WI38 (cell line): ENCODE results near the gene RHOT1.
"Not testable (repeated sequence)": the region's sequence is repeated elsewhere in the genome, so short reads cannot be mapped to it uniquely, and the experiment has no call there.

Experiments
- H3K4me3 ChIP-seq: 2 replicates; pipeline ENCODE4 v1.5.1; 2011; ENCODE audit warnings: low read depth, mild to moderate bottlenecking, control low read depth, low read length
- TF ChIP-seq, protein P1 (sequence below): IDR thresholded peaks from 2 replicates; pipeline ENCODE4 v1.5.1; 2012; ENCODE audit warnings: low read depth, mild to moderate bottlenecking, control low read depth, low read length

Gene RHOT1

DNA sequence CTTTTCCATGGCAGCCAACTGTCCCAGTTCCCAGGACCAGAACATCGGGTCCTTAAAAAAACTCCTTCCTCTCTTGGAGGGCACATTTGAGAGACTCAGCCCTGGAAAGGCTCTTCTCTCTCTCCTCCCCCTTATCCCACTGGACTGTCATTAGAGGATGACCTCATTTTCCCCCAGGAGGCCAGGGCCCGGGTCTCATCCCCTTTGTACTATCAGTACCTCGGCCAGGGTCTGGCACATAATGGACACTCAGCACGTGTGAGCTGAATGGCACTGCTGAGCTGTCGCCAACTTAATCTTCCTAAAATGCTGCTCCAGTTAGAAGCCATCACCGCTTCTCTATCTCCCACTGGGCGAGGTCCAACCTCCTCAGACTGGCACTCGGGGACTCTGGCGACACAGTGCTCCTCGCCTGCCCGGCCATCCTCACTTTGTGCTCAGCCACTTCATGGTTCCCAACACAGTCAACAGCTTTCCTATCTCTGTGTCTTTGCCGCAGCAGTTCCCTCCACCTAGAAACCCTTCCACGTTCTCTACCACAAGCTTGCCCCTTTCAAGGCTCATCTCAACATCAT is 119.7 kb downstream of the RHOT1 start:
- H3K4me3 ChIP-seq, result no peak overlapping the region
- TF ChIP-seq, protein P1, sequence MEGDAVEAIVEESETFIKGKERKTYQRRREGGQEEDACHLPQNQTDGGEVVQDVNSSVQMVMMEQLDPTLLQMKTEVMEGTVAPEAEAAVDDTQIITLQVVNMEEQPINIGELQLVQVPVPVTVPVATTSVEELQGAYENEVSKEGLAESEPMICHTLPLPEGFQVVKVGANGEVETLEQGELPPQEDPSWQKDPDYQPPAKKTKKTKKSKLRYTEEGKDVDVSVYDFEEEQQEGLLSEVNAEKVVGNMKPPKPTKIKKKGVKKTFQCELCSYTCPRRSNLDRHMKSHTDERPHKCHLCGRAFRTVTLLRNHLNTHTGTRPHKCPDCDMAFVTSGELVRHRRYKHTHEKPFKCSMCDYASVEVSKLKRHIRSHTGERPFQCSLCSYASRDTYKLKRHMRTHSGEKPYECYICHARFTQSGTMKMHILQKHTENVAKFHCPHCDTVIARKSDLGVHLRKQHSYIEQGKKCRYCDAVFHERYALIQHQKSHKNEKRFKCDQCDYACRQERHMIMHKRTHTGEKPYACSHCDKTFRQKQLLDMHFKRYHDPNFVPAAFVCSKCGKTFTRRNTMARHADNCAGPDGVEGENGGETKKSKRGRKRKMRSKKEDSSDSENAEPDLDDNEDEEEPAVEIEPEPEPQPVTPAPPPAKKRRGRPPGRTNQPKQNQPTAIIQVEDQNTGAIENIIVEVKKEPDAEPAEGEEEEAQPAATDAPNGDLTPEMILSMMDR, result no peak

DNA sequence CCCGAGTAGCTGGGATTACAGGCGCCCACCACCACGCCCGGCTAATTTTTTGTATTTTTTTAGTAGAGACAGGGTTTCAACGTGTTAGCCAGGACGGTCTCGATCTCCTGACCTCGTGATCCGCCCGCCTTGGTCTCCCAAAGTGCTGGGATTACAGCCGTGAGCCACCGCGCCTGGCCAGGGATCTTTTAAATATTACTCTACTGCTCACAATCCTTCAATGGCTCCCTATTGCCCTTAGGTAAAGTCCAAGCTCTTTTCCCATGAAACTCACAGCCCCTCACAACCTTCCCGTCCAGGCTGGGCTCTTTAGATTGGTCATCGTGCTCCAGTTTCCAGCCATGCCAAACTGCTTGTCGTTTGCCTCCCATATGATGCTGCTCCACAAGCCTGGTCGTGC is 121.2 kb downstream of the RHOT1 start:
- H3K4me3 ChIP-seq, result not testable (repeated sequence)

DNA sequence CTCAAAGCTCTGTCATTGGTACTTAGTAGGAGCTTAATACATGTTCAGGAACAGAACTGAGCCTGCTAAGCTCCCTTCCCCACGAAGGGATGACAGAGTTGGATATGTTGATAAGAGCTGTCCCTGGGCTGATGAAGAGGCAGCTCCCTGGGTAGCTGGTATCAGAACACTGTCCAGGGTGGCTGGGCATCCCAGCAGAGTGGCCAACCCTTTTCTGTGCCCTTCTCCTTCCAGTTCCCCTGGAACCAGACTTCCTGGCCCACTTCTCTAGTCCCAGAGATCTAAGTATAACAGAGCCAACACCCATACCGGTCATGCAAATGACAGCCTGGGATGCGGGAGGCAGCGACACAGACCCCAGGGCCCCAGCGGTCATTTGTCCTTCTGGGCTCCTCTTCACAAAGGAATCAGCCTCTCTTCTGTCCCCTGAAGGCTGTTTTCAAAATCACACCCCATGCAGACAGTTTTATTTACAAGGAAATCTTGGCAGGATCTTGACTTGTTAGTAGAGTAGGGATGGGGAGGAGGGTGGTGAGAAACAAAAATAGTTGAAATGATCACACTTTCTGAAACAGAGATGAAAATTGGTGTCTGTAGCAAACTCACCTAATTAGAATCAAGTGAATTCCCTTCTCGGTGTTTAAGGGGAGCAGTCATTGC is 122.0 kb downstream of the RHOT1 start:
- TF ChIP-seq, protein P1, result peak; percentile 23; the same call in 1 of the 2 replicates
- H3K4me3 ChIP-seq, result no peak overlapping the region

DNA sequence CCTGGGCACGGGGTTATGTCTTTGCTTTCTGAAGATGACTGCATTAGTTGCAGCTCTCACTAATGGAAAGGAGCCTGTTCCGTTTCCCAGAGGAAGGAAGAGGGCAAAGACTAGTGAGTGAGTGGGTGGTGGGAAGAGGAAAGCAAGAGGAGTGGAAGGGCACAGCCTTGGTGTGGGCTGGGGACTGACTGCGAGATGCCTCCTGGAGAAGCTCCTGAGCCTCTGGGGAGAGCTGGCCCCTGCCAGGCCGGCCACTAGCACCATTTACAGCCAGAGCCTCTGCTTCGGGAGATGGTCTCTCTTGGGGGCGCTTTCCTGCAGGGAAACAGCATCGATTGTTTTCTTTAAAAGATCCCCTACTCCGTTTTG is 122.5 kb downstream of the RHOT1 start:
- H3K4me3 ChIP-seq, result no peak overlapping the region
- TF ChIP-seq, protein P1, result no peak

DNA sequence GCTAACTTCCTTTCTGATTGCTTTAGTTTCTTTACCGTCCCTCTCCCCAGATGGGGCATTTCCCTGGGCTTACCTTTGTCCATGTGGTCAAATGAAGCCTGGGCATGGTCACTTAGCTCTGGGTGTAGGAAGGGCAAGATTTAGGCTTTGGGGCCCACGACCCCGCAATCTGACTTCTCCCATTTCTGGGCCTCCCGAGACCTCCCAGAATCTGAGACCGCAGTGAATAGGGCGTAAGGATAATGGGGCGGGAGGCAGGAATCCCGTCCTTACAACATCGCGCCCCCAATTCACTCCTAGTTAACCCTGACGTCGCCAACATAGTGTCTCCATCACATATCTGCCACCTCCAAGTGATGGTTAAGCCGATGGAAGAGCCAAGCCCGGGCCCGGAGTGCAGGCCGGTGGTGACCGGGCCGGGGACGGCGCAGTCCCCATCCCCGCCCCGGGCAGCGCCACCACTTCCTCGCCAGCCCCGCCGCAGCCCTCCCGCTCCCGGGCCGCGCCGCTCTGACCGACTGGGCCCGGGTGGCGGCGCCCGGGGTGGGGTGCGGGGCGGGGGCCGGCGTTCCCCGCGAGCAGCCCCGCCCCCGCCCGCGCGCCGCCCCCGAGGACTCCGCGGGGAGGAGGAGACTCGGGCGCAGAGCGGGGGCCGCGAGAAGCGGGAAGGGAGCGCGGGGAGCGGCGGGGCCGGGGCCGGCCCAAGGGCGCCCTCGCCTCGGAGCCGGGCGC is 123.1 kb downstream of the RHOT1 start, which contains the start of gene RHBDL3:
Gene RHBDL3 (plus strand): TSS at position 641 of the 732 bp plus-strand sequence. CDS start 358 bp downstream, outside the sequence.
- H3K4me3 ChIP-seq, result peak within 1 kb of the TSS; percentile 52
- TF ChIP-seq, protein P1, result no peak

DNA sequence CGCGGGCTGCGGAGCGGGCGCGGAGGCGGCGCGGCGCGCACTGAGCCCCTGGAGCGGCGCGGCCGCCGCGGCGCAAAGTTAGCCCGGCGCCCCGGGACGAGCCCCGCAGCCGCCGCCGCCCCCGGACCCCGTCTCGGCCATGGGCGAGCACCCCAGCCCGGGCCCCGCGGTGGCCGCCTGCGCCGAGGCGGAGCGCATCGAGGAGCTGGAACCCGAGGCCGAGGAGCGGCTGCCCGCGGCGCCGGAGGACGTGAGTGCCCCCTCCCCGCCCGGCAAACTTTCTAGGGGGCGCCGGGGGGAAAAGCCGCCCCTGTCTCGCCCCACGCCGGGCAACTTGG is 123.7 kb downstream of the RHOT1 start:
- H3K4me3 ChIP-seq, result peak overlapping the region; percentile 52
- TF ChIP-seq, protein P1, result no peak

DNA sequence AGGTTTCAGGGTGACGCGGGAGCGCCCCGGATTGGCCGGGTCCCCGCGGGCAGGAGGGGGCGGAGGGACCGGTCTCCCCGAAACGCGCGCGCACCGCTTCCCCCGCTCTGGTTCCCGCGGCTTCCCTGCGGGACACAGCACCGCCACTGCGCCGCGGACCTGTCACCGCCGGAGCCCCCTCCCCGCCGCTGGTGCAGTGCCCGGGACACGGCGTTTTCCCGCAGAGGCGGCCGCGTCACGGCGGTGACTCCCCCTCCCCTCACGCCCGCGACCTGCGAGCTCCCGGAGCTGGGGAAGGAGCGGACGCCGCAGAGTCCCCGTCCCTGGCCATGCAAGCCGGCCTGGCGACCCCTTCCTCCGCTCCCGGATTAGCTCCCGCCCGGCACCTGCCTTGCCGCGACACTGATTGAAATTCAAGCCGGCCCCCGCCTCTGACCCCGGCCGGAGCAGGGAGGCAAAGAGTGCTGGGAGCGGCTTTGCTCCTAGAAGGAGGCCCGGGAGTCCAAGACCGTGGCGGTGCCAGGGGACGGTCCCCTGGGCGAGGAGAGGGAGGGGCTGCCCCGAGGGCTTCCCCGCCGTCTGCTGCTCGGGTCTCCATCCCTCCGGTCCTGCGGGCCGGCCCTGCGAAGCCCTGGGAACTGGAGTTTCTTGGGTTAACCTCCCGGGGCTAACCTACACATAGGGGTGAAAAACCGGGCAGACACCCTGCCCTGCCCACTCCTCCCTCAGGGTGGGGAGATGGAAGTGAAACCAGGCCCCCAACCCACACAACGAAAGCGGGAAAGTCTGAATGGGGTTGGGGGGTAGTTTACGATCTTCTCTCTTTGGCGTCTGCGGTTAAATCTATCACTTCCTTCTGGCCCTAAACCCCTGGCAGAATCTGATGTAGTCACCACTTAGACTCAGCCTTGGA is 124.3 kb downstream of the RHOT1 start:
- TF ChIP-seq, protein P1, result no peak
- peak overlapping the region; percentile 52 for H3K4me3 ChIP-seq
